Fibroblast of lung (primary cell): ENCODE measurements around the gene MYL2. TPM values are rescaled to one million over a fixed set of nuclear protein-coding genes. Genes with fewer than 3 reads are reported as not detected.

Experiments used
- DNase-seq, 2 donors: peaks; one replicate each; pipeline versions ENCODE4 v3.0.0 to v3.0.0-alpha.2; 2010; ENCODE audit warnings: low read depth in 2 of 2
- H2AFZ ChIP-seq: 2 replicates; pipeline ENCODE4 v1.5.1; 2012; ENCODE audit warnings: low read length, control low read depth, inconsistent platforms
- H3K27ac ChIP-seq: 2 replicates; pipeline ENCODE4 v1.5.1; 2011; ENCODE audit warnings: low read length, control low read depth; ENCODE audit not compliant: insufficient read depth
- H3K27me3 ChIP-seq: 2 replicates; pipeline ENCODE4 v1.5.1; 2011; ENCODE audit warnings: mild to moderate bottlenecking, low read length; ENCODE audit not compliant: control insufficient read depth, insufficient read depth
- H3K36me3 ChIP-seq: 2 replicates; pipeline ENCODE4 v1.5.1; 2011; ENCODE audit warnings: low read length; ENCODE audit not compliant: control insufficient read depth, insufficient read depth
- H3K4me1 ChIP-seq: 2 replicates; pipeline ENCODE4 v1.5.1; 2011; ENCODE audit warnings: low read length; ENCODE audit not compliant: control insufficient read depth, insufficient read depth; ENCODE audit errors: extremely low read depth
- H3K4me2 ChIP-seq: 2 replicates; pipeline ENCODE4 v1.5.1; 2011; ENCODE audit warnings: low read length, control low read depth; ENCODE audit not compliant: insufficient read depth; ENCODE audit errors: extremely low read depth
- H3K4me3 ChIP-seq, 4 experiments: fragments of 200-600 bp in 1 of 4; sonication (generic) in 1 of 4; replicated peaks in 1 of 4; 2 replicates each; pipeline ENCODE4 v1.5.1; 2011 to 2016; ENCODE audit warnings: low read length in 4 of 4, low read depth in 3 of 4, mild to moderate bottlenecking in 3 of 4, control low read depth in 2 of 4, inconsistent platforms in 1 of 4, mixed read lengths in 1 of 4; ENCODE audit not compliant: insufficient read depth in 1 of 4; ENCODE audit errors: control extremely low read depth in 1 of 4
- H3K79me2 ChIP-seq: 2 replicates; pipeline ENCODE4 v1.5.1; 2012; ENCODE audit warnings: mild to moderate bottlenecking, low read length, inconsistent platforms; ENCODE audit not compliant: control insufficient read depth, insufficient read depth
- H3K9ac ChIP-seq: 2 replicates; pipeline ENCODE4 v1.5.1; 2011; ENCODE audit warnings: mild to moderate bottlenecking, low read length, control low read depth; ENCODE audit not compliant: insufficient read depth
- H3K9me3 ChIP-seq: 2 replicates; pipeline ENCODE4 v1.5.1; 2012; ENCODE audit warnings: low read depth, low read length; ENCODE audit not compliant: control insufficient read depth, insufficient read depth
- H4K20me1 ChIP-seq: 2 replicates; pipeline ENCODE4 v1.5.1; 2011; ENCODE audit warnings: low read length; ENCODE audit not compliant: control insufficient read depth, insufficient read depth; ENCODE audit errors: extremely low read depth
- EZH2 ChIP-seq: IDR thresholded peaks from 2 replicates; pipeline ENCODE4 v1.5.1; 2012; ENCODE audit warnings: low read length, control low read depth, mild to moderate bottlenecking; ENCODE audit errors: missing control alignments
- polyA plus RNA-seq, 2 donors: library from polyadenylated mRNA; depleted of rRNA in 1 of 2; stranded (reverse) in 1 of 2; unstranded in 1 of 2; fragments of >200 nt; gene quantifications; 2 replicates each; pipeline ENCODE4 v1.2.1, GENCODE V29; 2011 to 2012; ENCODE audit warnings: missing spikeins in 1 of 2
- total RNA-seq: library from RNA; depleted of rRNA; stranded (reverse); fragments of >200 nt; gene quantifications from 2 replicates; pipeline ENCODE4 v1.2.1, GENCODE V29; 2014
- TF ChIP-seq, protein P1 (sequence below), 2 donors: IDR thresholded peaks in 1 of 2; conservative IDR thresholded peaks in 1 of 2; 1 replicate in 1 of 2; 2 replicates in 1 of 2; pipeline ENCODE4 v1.5.1; 2011 to 2012; ENCODE audit warnings: low read length in 2 of 2, control low read depth in 1 of 2, inconsistent platforms in 1 of 2, low read depth in 1 of 2, mild to moderate bottlenecking in 1 of 2

Gene MYL2
- total and polyA plus RNA-seq, 2 donors (not counting 1 experiment from before 2014, with no cell fraction given) = not detected

DNA sequence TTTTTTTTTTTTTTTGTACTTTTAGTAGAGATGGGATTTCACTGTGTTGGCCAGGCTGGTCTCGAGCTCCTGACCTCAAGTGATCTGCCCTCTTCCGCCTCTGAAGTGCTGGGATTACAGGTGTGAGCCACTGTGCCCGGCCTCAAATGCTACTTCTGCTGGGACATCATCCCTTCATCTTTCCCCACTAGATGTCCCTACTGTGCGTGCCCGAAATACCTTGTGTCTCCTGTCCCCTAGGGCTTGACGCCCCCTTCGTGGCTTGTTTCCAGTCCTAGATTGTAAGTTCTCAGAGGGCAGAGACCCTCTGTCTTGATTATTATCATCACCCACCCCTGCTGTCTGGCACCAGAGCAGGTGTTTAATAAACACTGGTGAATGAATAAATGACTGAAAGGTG is 58.6 kb downstream of the MYL2 start:
- DNase-seq = no peak
- Histone ChIP-seq H3K36me3 (no peaks in the 10 kb centered on the region), H3K4me2 (no peak overlapping the region), H3K27me3 (no peaks in the 10 kb centered on the region), H3K9ac (no peak overlapping the region), H3K27ac (no peak overlapping the region), H3K9me3 (no peaks in the 10 kb centered on the region), H3K4me1 (no peaks in the 10 kb centered on the region), H4K20me1 (no peaks in the 10 kb centered on the region), H3K79me2 (no peaks in the 10 kb centered on the region), H2AFZ (no peak overlapping the region), H3K4me3 (no peak overlapping the region)
- TF ChIP-seq EZH2 = no peak
- TF ChIP-seq, protein P1, sequence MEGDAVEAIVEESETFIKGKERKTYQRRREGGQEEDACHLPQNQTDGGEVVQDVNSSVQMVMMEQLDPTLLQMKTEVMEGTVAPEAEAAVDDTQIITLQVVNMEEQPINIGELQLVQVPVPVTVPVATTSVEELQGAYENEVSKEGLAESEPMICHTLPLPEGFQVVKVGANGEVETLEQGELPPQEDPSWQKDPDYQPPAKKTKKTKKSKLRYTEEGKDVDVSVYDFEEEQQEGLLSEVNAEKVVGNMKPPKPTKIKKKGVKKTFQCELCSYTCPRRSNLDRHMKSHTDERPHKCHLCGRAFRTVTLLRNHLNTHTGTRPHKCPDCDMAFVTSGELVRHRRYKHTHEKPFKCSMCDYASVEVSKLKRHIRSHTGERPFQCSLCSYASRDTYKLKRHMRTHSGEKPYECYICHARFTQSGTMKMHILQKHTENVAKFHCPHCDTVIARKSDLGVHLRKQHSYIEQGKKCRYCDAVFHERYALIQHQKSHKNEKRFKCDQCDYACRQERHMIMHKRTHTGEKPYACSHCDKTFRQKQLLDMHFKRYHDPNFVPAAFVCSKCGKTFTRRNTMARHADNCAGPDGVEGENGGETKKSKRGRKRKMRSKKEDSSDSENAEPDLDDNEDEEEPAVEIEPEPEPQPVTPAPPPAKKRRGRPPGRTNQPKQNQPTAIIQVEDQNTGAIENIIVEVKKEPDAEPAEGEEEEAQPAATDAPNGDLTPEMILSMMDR (conservative IDR thresholded peaks at IDR 0.05 in 1 of 2, IDR thresholded peaks at IDR 0.05 in 1 of 2; ENCODE audit: low read depth in 1 of 2, low read length in 2 of 2) = no peak

Other genes with a start within 250 kb of the MYL2 start
- gene HVCN1, start 231.5 kb downstream of the MYL2 start, total RNA-seq = 5.9 and 7.4 TPM in 2 replicates
- 3.6 and 3.8 TPM in 2 replicates for gene HVCN1, start 231.5 kb downstream of the MYL2 start, polyA plus RNA-seq
- gene PPP1CC, start 177.7 kb downstream of the MYL2 start, total RNA-seq = 98.9 and 112 TPM in 2 replicates
- 110 and 125 TPM in 2 replicates for gene PPP1CC, start 177.7 kb downstream of the MYL2 start, polyA plus RNA-seq
- not detected in 2 replicates for gene CCDC63, start 73.6 kb downstream of the MYL2 start, total RNA-seq
- gene CCDC63, start 73.6 kb downstream of the MYL2 start, polyA plus RNA-seq = not detected in 2 replicates
- not detected in 2 replicates for gene CUX2, start 113.6 kb upstream of the MYL2 start, total RNA-seq
- not detected in 2 replicates for gene CUX2, start 113.6 kb upstream of the MYL2 start, polyA plus RNA-seq